Caco-2 (cell line): ENCODE results near the gene PITPNM2. TPM values are rescaled to one million over a fixed set of nuclear protein-coding genes. Genes with fewer than 3 reads are reported as not detected.

ENCODE experiments used
- BruUV-seq: library from RNA; stranded (reverse); fragments of 400-500 nt; replicated peaks from 2 replicates; lab custom pipeline; 2021; lab: Mats Ljungman, UMichigan
- CTCF ChIA-PET: fragments of 300-600 bp; sonication (Branson Sonifier 250); formaldehyde crosslinking; loops from one replicate; lab custom pipeline; 2022; ENCODE audit warnings: antibody characterized with exemption; lab: Charles Lee
- POLR2A ChIA-PET: fragments of 300-600 bp; sonication (Branson Sonifier 250); formaldehyde crosslinking; loops from one replicate; lab custom pipeline; 2022; ENCODE audit warnings: antibody characterized with exemption; lab: Charles Lee
- DNase-seq, 2 experiments: peaks; one replicate each; pipeline versions ENCODE4 v3.0.0 to v3.0.0-alpha.2; 2020 to 2022
- H3K27me3 ChIP-seq: replicated peaks from 2 replicates; pipeline ENCODE4 v1.6.0; 2011; ENCODE audit warnings: low read length; ENCODE audit not compliant: control insufficient read depth, insufficient read depth
- H3K36me3 ChIP-seq: 2 replicates; pipeline ENCODE4 v1.5.1; 2011; ENCODE audit warnings: low read length; ENCODE audit not compliant: control insufficient read depth, insufficient read depth
- H3K4me1 ChIP-seq: fragments of 250-450 bp; sonication (Bioruptor Pico); 2 replicates; pipeline ENCODE4 v1.5.1; 2020; ENCODE audit warnings: mild to moderate bottlenecking
- H3K4me3 ChIP-seq: 2 replicates; pipeline ENCODE4 v1.5.1; 2011; ENCODE audit warnings: low read depth, mild to moderate bottlenecking, control low read depth, low read length
- H3K9me3 ChIP-seq: fragments of 250-450 bp; sonication (Bioruptor Pico); 2 replicates; pipeline ENCODE4 v1.5.1; 2020; ENCODE audit warnings: mild to moderate bottlenecking, moderate library complexity
- H3K27ac Mint-ChIP-seq: one replicate; pipeline ENCODE4 v1.8.0; 2022; ENCODE audit warnings: mixed read lengths; ENCODE audit not compliant: unreplicated experiment
- H3K27me3 Mint-ChIP-seq: one replicate; pipeline ENCODE4 v1.8.0; 2022; ENCODE audit warnings: mixed read lengths; ENCODE audit not compliant: insufficient read depth, unreplicated experiment
- H3K36me3 Mint-ChIP-seq: one replicate; pipeline ENCODE4 v1.8.0; 2022; ENCODE audit warnings: mild to moderate bottlenecking, mixed read lengths; ENCODE audit not compliant: insufficient read depth, unreplicated experiment
- H3K4me1 Mint-ChIP-seq: one replicate; pipeline ENCODE4 v1.8.0; 2022; ENCODE audit warnings: low read depth, mixed read lengths; ENCODE audit not compliant: unreplicated experiment
- H3K4me3 Mint-ChIP-seq: one replicate; pipeline ENCODE4 v1.8.0; 2022; ENCODE audit warnings: mild to moderate bottlenecking, moderate library complexity, mixed read lengths; ENCODE audit not compliant: unreplicated experiment
- H3K9me3 Mint-ChIP-seq: one replicate; pipeline ENCODE4 v1.8.0; 2022; ENCODE audit warnings: mixed read lengths; ENCODE audit not compliant: unreplicated experiment
- CTCF ChIP-seq, 2 experiments: fragments of 200-600 bp in 1 of 2; IDR thresholded peaks; 1 replicate in 1 of 2; 2 replicates in 1 of 2; pipeline versions ENCODE4 v1.5.1 to v1.8.0; 2011 to 2022; ENCODE audit warnings: antibody characterized with exemption in 1 of 2, control low read depth in 1 of 2, inconsistent platforms in 1 of 2, low read depth in 1 of 2, low read length in 1 of 2, mild to moderate bottlenecking in 1 of 2, moderate library complexity in 1 of 2; ENCODE audit not compliant: insufficient read depth in 1 of 2, severe bottlenecking in 1 of 2, unreplicated experiment in 1 of 2
- intact Hi-C: fragments of 100-400 bp; cut with micrococcal nuclease; formaldehyde crosslinking; loops from one replicate; pipeline ENCODE4 v1.10.0; 2022; ENCODE audit not compliant: unreplicated experiment
- total RNA-seq: library from RNA; stranded (reverse); gene quantifications from 2 replicates; pipeline ENCODE4 v1.2.3, GENCODE V29; 2022

PITPNM2 gene
- total RNA-seq, 1 experiment from 2014 or later = 10.6 TPM

- H3K4me1 ChIP-seq = peaks cover 12% of the 10 kb centered on the region
- H3K9me3 ChIP-seq = no peaks in the 10 kb centered on the region
- no TSS peak for BruUV-seq
- ChIA-PET CTCF (no interaction called here), POLR2A (no interaction called here)
- no peak for DNase-seq
- H3K36me3 ChIP-seq = no peaks in the 10 kb centered on the region
- H3K27me3 ChIP-seq = no peaks in the 10 kb centered on the region
- Mint-ChIP-seq H3K9me3 (no peaks in the 10 kb centered on the region), H3K36me3 (peaks cover 14% of the 10 kb centered on the region), H3K27me3 (no peaks in the 10 kb centered on the region), H3K4me3 (peak overlapping the region; percentile 67), H3K4me1 (peaks cover 8% of the 10 kb centered on the region), H3K27ac (no peak overlapping the region)
- TF ChIP-seq CTCF (IDR thresholded peaks at IDR 0.05; ENCODE audit: insufficient read depth in 1 of 2, low read depth in 1 of 2, low read length in 1 of 2, severe bottlenecking in 1 of 2, unreplicated experiment in 1 of 2) = no peak
- no peak overlapping the region for H3K4me3 ChIP-seq
- intact Hi-C loops = loop anchor here (10.0 kb wide), 2 partner anchors 54 to 164 kb away; partner anchors contain the start of gene ARL6IP4
These were observed 2.2 kb downstream of the PITPNM2 start for GRCh38 chr12:123148655-123149054.

GRCh38 chr12:123148223-123148622 lies 2.7 kb downstream of the PITPNM2 start:
- H3K27ac Mint-ChIP-seq = no peak overlapping the region
- H3K4me3 ChIP-seq = no peak overlapping the region
- no peaks in the 10 kb centered on the region for H3K36me3 ChIP-seq
- no peak for TF ChIP-seq CTCF (IDR thresholded peaks at IDR 0.05; ENCODE audit: insufficient read depth in 1 of 2, low read depth in 1 of 2, low read length in 1 of 2, severe bottlenecking in 1 of 2, unreplicated experiment in 1 of 2)
- CTCF ChIA-PET = no interaction called here
- no peaks in the 10 kb centered on the region for H3K27me3 ChIP-seq
- peaks cover 12% of the 10 kb centered on the region for H3K4me1 ChIP-seq
- no peak for DNase-seq
- no peak overlapping the region for H3K4me3 Mint-ChIP-seq
- no peaks in the 10 kb centered on the region for H3K9me3 ChIP-seq
- H3K4me1 Mint-ChIP-seq = peaks cover 8% of the 10 kb centered on the region
- BruUV-seq = TSS peak; percentile 9
- H3K36me3 Mint-ChIP-seq = peaks cover 14% of the 10 kb centered on the region
- POLR2A ChIA-PET = no interaction called here
- intact Hi-C loops = loop anchor here (10.0 kb wide), 2 partner anchors 53 to 163 kb away; partner anchors contain the start of gene ARL6IP4
- H3K27me3 Mint-ChIP-seq = no peaks in the 10 kb centered on the region
- no peaks in the 10 kb centered on the region for H3K9me3 Mint-ChIP-seq

- H3K9me3 ChIP-seq = no peaks in the 10 kb centered on the region
- ChIA-PET POLR2A (no interaction called here), CTCF (no interaction called here)
- intact Hi-C loops = loop anchor here (10.0 kb wide), 2 partner anchors 50 to 160 kb away; partner anchors contain the start of gene ARL6IP4
- H3K4me1 ChIP-seq = peaks cover 36% of the 10 kb centered on the region
- H3K9me3 Mint-ChIP-seq = no peaks in the 10 kb centered on the region
- no peak overlapping the region for H3K4me3 ChIP-seq
- TF ChIP-seq CTCF (IDR thresholded peaks at IDR 0.05; ENCODE audit: insufficient read depth in 1 of 2, low read depth in 1 of 2, low read length in 1 of 2, severe bottlenecking in 1 of 2, unreplicated experiment in 1 of 2) = no peak
- H3K27ac Mint-ChIP-seq = no peak overlapping the region
- peaks cover 9% of the 10 kb centered on the region for H3K36me3 Mint-ChIP-seq
- H3K4me1 Mint-ChIP-seq = peaks cover 8% of the 10 kb centered on the region
- BruUV-seq = no TSS peak
- no peaks in the 10 kb centered on the region for H3K36me3 ChIP-seq
- H3K27me3 Mint-ChIP-seq = no peaks in the 10 kb centered on the region
- no peaks in the 10 kb centered on the region for H3K27me3 ChIP-seq
- no peak overlapping the region for H3K4me3 Mint-ChIP-seq
- no peak for DNase-seq
These were observed 5.7 kb downstream of the PITPNM2 start for GRCh38 chr12:123145211-123145610.
